Jurkat, Clone E6-1 (cell line): ENCODE measurements around the gene AKT1S1.
A peak's percentile ranks its signal among the peaks of the same experiment; 100 is the strongest.

Source experiments
- DNase-seq: peaks from one replicate; pipeline ENCODE4 v3.0.0-alpha.2; 2011; ENCODE audit warnings: low read depth, low spot score
- H3K4me3 ChIP-seq: 2 replicates; pipeline ENCODE4 v1.5.1; 2011; ENCODE audit warnings: mild to moderate bottlenecking, low read length, control low read depth, moderate library complexity

AKT1S1 gene

DNA sequence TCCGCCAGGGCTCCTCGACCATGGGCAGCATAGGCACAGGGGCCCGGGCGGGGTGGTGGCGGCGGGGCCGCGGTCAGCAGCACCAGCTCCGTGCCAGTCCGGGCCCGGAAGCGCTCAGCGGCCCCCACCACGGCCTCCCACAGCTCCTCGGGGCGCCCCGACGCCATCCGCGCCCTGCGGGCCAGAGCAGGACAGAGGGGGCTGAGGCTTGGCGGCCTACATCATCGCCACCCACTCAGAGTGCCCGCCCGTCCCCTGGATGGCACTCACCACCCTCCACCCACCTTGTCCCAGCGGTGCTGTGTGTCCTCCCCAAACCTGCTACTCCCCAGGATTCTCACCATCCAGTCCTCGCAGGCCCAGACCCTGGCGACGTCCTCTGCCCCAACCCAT is 4.0 kb downstream of the AKT1S1 start:
- no peak for DNase-seq
- H3K4me3 ChIP-seq, result no peak overlapping the region

DNA sequence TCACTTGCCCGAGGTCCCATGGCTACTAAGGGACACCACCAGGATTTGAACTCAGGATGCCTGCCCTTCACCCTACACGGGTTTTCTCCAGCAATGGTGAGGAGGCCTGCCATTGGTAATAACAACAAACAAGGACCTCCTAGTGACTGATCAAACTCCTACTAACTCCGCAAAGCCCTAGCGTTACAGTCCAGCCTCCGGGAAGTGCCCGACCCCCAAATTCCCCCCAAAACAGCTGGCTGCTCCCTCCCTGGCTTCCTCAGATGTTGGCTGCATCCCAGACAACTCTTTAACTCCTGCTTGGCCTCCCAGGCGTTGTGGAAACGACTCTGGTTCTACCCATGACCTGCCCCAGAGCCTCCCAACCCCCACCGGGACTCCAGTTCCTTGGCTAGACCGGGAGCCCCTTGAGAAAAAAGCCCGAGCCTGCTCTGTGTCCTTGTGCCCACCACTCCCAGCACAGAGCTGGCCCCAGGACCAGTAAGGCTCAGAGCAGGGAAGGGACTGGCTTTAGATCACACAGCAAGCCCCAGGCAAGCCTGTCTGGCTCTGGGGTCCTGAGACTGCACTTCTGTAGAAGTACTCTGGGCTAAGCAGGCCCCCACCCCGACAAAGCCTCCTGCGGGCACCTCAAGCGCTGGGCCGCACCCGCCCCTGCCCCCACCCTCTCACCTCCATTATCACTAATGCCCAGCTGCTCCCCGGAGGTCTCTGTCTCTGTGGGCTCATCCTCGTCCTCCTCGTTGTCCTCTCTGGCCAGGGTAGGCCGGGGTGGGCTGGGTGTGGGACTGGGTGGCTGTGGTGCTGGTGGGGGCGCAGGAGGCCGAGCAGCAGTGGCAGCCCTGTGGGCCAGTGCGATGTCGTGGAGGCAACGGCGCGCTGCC is 4.7 kb downstream of the AKT1S1 start:
- no peak for DNase-seq
- no peak overlapping the region for H3K4me3 ChIP-seq

DNA sequence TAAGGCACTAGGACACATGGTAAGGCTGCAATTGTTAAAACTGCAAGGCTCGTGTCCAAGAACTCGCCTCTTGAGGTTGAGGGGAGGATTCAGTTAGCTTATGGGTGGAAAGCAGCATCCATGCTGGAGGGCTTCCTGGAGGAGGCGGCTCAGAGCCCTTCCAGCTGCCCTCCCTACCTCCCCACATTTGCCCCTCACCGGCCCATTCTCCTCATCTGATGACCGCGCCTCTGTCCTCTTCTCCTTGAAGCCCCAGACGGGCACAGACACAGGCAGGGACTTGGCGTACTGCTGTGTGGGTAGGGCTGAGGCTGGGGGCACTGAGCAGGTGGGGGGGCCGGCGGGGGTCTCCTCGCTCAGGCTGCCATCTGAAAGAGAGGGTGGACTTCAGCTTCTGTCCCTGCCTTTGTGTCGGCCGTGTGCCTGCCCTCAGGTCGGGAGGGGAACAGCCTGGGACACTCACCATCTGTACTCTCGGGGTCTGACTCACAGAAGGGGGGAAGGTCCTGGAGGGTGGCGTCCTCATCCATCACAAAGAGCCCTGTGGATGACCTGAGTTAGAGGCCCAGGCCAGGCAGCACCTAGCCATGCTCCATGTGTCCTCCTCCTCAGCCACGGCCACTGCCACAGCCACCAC is 5.7 kb downstream of the AKT1S1 start:
- DNase-seq, result no peak
- no peak overlapping the region for H3K4me3 ChIP-seq

DNA sequence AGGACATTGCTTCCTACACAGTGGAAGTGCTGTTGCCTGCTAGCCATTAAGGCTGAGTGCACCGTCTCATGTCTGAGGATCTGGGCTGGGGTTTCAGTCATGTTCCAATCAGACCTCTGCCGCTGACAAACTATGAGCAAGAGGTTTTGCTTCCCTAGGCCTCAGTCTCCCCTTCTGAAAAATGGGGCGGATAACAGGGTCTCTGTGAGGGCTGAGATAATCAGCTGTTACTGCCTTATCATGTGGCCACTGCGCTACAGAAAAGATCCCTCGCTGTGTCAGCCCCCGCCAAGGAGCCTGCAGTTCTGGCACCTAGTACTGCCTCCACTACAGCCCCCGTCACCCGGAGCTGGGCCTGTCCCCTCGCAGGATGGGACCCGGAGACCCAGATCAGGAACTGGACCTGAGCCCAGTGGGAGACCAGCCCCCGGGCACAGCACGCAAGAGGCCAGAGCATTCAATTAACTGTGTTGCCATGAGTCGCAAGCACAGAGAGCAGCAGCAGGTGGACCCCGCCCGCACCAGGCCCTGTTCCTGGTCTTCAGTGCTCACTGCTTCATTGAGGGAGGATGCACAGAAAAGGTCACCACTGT is 6.8 kb downstream of the AKT1S1 start:
- DNase-seq, result no peak

DNA sequence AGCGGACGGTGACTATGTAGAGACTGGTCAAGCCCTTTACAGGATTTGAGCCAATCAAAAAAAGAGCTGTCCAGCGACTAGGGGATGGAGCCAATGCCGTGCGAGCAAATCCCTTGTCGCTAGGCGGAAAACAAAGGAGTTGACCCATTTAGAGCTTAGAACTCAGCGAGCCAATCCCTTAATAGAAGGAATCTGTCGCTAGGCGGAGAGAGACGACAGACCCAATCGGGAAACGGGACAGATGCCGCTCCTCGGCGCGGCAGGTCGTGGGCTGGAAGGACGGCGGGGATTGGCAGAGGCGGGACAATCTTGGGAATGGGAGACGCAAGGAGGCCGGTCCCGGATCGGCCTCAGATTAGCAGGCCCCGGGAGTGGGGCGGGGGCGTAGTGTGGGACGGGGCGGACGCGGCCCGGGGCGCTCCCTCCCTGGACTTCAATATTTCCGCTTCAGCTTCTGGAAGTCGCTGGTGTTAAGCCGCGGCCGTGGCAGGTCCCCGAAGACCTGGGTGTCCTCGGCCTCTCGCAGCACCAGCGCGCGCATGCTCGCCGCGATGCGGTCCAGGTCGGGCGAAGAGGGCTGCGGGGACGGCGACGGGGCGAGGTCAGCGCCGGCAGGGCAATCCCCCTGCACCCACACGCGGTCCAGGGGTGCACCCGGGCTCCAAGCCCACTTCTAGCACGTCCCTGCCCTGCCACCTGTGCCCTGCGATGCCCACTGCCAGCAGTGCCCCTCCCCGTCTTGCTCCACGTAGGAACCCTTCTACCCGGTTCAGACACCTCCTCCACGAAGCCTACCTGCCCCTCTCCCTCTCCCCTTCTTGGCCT is 7.5 kb downstream of the AKT1S1 start:
- H3K4me3 ChIP-seq, result peak overlapping the region; percentile 60

More for the DNA sequence above, 6.8 kb downstream of the AKT1S1 start:
- peak overlapping the region; percentile 60 for H3K4me3 ChIP-seq

DNA sequence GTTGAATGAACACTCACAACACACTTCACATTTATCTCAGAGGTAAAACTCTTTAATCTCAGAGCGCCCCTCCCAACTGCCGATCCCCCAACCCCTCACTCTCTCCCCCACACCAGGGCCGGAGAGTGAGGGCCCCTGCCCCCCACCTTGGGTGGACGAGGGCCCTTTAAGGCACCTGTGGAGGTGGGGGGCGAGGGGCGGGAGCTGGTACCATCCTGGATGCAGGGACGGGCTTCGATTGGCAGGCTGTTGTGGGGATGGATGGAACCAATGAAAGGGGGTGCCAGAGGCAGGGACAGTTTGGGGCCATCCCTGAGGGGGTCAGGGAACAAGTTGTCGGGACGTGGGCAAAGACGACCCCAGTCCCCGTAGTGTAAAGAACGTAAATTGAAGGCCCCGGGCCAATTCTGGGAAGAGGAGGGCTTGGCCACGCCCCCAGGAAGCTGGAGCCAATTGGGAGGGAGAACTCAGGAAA is 8.1 kb downstream of the AKT1S1 start:
- no peak for DNase-seq
- H3K4me3 ChIP-seq, result peak overlapping the region; percentile 60

More for the DNA sequence above, 7.5 kb downstream of the AKT1S1 start:
- peak; percentile 100 for DNase-seq

DNA sequence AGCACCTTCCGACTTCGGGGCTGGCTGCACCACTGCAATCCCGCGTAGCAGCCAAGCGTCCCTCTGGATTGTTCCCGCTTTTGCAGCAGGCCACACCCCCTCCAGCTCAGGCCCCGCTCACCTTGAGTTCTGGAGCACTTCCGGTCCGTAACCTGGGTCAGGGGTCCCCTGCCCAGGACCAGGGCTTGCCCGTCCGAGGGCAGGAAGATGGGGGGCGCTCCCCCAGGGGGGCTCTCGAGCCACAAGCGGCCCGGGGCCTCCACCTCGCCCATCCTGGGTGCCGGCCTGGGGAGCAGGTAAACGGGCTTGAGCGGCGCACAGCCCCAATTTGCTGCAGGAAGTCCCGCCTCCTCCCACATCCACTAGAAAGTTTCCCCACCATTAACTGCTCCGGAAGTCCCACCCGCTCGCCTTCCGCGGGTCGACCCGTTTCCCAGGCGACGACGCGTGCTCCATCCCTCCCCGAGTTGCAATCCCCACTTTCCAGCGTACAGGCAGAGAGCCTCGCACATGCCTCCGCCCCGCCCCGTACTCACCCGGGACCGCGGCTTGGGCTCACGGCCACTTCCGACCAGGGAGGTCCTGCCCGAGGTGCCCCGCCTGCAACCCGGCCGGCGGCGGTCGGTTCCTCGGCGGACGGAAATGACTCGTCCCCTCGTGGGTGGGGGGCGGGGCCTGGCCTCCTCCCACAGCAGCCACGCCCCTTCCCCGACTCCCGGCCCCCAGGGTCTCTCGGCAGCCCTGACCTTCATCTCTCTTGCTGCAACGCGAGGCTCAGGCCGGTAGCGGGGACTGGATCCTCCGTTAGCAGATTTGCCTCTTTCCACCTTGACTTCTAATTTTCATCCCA is 10.0 kb downstream of the AKT1S1 start, which contains the start of gene PNKP:
Gene PNKP (minus strand): TSS at position 644 of the 850 bp plus-strand sequence. CDS start 372 bp downstream, at position 272.
- peak within 1 kb of the TSS; percentile 90 for H3K4me3 ChIP-seq
- DNase-seq, result peak; percentile 91

DNA sequence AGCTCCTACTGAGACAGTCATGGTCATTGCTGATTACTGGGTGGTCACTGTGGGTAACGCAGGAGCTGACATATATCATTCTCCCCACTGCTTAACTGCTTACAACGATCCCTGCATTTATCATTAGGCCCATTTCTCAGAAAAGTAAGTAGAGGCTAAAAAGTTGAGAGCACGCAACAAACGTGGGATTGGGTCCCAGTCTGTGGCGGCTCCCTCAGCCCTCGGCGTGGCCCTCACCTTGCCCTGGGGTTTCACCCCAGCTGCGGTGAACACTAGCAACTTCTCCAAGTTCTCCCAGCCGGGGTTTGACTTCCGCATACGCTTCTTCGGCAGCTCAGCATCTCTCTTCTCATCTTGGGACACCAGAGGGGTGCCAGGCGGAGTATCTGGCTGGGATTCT is 12.3 kb downstream of the AKT1S1 start:
- no peak overlapping the region for H3K4me3 ChIP-seq

DNA sequence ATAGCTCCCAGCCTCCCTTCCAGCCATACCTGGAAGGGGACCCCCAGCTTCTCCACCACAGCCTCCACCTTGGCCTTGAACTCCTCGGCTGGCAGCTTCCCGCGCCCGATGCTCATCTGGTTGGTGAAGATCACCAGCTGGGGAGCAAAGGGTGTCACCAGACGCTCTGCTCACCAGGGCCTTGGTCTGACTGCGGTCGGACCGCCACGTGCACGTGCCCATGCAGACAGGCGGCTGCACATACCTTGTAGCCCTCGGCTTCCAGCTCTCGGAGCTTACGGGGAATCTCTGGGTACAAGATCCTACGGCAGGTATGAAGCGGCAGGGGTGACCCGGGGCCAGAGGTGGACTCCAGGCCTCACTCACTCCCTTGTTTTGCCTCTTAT is 13.2 kb downstream of the AKT1S1 start:
- no peak overlapping the region for H3K4me3 ChIP-seq
- no peak for DNase-seq

More for the DNA sequence above, 12.3 kb downstream of the AKT1S1 start:
- no peak for DNase-seq

DNA sequence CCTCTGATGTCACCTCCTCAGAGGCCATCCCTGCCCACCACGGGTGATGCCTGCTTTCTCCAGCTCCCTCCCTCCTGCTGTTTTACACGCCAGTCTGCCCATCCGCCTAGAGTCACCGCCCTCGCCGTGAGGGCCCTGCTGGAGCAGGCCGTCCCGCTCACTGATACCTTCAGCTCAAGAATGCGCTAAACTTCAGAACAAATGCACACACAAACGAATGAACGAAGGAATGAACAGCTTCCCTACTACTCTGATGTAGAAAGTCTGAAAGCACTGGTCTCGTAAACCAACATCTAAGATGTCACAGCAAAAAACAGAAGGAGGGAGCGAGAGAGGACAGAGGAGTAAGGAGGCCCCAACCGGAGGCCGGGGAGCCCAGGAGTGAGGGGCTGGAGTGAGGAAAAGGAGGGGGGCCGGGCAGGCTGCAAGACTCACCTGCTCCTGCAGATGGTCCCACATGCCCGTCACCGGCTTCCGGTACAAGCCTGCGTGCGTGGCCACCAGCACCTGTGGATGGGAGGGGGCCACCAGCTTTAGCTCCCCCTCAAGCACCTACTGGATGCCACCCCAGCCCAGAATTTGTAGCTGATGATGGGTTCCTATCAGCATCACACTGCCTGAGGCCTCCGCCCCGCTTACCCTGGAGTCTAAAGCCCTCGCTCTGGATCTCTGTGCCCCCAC is 13.8 kb downstream of the AKT1S1 start:
- no peak overlapping the region for H3K4me3 ChIP-seq
- DNase-seq, result no peak

DNA sequence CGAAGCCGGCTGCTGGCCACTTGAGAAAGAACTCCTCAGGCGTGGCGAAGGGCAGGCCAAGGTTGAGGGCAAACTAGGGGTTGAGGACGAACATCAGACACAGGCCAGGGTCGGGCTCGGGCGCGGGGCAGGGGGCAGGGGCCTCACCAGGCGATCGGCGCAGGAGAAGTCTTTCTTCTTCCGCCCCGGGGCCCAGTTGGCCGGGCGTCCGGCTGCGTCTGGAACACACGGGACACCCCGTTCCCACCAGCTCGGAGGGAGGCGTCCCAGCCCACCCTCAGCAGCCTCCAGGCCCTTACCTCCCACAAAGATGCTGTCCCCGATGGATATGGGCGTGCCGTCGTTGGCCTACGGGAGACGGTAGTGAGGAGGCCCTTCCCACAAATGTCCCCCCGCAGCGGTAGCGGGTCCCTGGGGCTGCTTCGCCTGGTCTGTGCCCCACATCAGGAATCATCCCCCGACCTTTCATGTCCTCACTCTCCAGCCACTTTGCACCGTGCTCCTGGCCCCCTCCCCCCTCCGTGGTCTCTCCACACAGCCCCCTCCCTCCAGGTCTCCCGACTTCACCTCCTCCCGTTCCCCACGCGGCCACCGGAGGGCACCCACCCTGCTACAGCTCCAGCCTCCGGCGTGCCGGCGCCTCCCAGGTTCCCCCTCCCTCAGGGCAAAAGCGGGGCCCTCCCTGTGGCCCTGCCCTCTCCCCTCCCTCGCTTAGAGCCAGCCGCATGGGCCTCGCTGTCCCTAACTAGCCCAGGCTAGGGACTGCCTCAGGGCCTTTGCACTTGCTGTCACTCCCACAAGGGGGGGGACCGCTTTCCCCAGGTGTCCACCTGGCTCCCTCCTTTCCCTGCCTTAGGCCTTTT is 14.5 kb downstream of the AKT1S1 start:
- no peak for DNase-seq
- no peak overlapping the region for H3K4me3 ChIP-seq

DNA sequence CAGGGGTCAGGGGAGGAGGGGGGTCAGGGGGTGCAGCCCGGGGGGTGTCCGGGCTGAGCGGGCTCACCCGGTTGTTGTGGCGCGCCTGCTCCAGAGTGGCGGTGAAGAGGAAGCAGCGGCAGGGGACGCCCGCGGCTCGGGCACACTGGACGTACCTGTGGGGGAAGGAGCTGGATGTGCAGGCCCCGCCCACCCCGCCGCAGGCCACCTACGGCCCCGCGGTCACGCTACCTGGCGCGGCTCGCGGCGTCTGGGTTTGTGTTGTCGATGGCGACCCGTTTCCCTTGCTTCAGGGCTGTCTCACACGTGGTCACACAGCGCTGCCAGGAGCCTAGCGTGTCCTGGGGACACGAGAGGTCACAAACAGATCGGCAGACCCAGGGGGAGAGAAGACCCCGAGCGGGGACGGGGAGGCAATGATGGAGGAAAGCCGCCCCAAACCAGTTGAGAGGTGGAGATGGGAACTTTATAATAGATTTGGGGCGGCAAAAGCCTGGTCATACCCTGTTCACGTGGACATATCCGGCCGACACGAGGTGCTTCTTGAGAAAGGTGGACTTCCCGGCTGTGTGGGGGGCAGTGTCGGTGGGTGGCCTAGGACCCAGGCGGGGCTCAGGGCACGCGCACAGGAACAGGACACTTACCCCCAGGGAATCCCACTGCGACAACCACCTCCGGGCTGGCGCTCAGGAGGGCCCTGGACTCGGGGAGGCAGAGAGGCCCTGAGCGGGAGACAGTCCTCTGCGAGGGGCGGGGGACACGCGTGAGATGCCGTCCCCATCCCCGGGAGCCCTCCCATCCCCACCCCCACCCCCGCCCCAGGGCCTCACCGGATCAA is 15.4 kb downstream of the AKT1S1 start:
- no peak for DNase-seq
- H3K4me3 ChIP-seq, result no peak overlapping the region

DNA sequence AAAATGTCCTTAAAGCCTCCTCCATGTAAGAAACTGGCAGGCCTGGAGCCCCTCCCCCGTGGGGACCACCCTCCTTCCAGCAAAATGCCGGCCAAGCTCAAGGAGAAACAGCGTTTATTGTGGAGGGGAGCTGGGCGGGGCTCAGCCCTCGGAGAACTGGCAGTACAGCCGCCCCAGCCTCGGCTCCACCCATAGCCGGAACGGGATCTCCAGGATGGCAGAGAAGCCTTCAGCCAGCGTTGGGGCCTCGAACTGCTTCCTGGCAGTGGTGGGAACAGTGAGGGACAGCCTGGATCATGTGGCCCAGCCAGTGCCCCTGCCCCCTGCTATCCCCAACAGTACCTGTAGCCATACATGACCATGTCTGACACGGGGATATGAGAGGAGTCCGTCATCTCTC is 16.0 kb downstream of the AKT1S1 start:
- no peak overlapping the region for H3K4me3 ChIP-seq
- no peak for DNase-seq

DNA sequence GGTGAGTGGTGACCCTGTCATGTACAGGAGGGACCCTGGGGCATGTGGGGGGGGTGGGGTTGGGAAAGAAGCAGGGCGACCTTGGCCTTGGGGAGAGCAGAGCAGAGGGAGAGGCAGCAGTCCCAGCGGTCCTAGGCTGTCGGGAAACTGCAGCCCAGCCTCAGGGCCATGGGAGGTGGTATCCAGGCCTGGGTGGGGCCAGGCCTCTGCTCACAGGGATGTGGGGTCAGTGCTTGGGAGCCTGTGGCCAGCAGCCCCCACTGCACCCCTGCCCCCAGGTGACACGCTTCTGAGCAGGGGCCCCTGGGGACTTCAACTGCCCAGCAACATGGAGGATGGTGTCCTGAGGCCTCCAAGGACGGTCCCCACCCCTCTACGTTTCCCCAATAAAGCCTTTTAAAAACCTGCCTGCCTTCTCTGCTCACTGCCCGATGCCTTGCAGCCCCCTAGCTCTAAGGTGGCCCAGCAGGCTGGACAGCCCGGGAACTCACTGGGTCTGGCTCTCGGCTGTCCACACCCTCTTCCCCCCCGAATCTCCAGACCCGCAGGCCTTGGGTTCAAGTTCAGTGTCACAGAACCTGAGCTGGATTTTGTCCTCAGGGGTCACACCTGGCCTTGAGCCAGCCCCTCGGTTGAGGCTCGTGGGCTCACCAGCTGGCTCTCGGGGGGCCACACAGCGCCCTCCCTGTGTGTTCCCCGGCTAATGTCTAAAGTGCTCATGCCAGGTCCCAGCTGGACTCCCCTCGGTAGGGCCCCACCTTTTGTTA is 16.6 kb downstream of the AKT1S1 start:
- H3K4me3 ChIP-seq, result no peak overlapping the region
- DNase-seq, result no peak

DNA sequence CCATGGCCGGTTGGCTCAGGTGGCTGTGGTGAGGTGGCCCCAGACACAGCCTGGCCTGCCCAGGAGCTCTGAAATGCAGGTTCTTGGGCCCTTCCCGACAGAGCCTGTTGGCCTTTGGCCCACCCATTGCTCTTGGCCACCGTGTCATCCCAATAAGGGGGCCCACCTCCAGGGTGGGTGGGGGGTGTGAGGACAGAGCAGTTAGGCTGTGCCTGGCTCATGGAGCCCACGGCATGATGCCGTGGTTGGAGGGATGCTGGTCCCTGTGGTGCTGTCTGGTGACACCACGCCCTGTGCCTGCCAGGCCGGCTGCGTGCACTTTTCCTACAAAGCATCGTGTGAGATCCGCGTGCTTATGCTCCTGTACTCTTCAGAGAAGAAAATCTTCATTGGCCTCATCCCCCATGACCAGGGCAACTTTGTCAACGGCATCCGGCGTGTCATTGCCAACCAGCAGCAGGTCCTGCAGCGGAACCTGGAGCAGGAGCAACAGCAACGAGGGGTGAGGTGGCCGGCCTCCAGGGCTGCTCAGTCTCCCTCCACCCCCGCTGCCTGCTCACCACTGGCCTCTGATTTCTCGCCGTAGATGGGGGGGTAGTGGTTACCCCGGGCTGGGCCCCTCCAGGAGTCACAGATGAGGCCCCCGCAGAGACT is 17.3 kb downstream of the AKT1S1 start:
- no peak overlapping the region for H3K4me3 ChIP-seq
- no peak for DNase-seq
